Measurements from ENCODE around the gene INPP5A.
A peak's percentile ranks its signal among the peaks of the same experiment; 100 is the strongest.

INPP5A gene

DNA sequence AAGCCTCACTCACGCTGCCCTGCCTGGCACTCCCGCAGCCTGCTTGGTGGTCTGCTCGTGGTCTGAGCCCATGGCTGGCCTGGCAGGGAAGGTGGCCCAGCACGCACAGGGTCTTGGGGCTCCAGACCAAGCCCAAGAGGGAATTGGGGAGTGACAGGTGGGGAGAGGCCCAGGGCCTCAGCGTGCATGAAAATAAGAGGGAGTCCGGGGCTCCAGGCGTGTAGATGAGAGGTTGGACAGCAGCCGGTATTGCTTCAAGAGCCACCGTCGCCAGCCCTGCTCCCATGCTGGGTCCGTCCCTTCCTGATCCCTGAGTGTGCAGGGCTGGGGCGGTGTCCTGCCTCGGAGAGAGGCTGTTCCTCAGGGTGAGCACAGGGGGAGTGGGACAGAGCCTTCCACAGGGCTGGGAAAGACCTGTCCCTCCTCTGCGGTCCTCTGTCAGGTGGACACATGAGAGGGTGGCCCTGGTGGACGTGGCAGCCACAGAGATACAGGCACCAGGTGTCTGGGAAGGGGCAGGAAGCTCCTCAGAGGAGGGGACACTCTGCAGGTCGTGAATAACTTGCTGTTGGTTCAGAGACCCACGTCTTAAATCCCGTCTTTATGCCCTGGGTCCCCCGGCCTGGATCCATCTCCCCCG lies 113.1 kb downstream of the INPP5A start:
- DNase-seq, result no peak

DNA sequence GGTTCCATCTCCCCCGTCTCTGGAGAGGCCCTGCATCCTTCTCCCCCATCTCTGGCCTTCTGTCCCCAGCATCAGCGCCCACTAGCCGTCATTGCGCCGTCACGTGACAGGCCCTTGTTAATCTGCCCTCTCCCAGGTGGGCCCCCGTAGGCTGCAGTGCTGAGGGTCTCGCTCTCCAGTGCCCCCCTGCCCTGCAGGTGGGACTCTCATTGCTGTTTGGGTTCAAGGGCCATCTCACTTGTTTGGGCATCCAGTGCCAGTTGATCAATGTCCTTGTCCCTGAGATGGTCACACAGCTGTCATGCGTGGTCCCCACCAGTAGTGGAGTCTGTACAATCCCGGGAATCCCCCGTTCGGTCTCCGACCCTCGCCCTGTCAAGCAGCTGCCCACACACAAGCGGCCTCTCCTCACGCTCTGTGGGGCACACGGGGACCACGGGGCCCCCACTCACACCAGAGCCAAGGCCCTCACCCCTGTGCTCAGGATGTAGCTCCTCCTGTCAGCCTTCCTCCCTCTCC lies 114.0 kb downstream of the INPP5A start:
- no peak for DNase-seq

DNA sequence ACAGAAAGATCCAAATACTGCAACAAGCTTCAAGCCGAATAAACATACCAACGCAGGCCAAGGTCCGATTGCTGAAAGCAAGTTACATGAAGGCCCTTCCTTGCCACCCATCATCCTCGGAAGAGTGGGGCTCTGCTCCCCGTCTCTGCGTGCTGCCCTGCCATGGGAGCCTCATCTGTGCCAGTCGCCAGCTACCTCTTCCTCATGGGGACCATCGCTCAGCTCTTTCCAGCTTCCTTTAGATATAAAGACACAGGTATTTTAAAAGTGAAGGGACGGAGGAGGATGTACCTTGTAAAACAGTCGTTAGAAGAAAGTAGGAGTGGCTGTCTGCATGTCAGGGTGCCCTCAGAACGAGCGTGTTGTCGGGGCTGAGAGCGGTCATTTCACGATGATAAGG lies 114.9 kb downstream of the INPP5A start:
- no peak for DNase-seq

GRCh38 chr10:132652936-132653590 lies 115.5 kb downstream of the INPP5A start:
- no peak for DNase-seq

GRCh38 chr10:132653721-132654120 lies 116.1 kb downstream of the INPP5A start:
- no peak for DNase-seq

GRCh38 chr10:132654121-132654571 lies 116.6 kb downstream of the INPP5A start:
- no peak for DNase-seq

- DNase-seq, result peak; percentile 50
Measured at GRCh38 chr10:132654708-132655661, 117.4 kb downstream of the INPP5A start.

DNA sequence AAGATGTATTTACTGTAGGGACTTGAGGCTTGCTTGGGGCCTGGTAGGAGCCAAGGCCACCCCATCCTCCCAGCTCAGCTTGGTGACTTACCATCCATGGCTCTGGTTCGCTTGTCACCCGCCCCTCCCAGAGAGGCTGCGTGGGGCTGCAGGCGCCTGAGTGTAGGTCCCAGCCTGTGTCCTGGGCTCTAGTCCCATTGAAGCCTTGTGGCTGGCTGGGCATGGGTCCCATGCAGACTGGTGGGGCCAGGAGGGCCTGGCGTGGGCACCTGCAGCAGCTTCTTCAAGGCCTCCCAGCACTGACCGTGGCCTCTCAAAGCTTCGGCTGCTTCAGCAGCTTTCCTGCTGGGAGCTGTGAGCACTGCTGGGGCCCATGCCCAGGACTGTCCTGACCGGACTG lies 118.1 kb downstream of the INPP5A start:
- DNase-seq, result no peak

GRCh38 chr10:132656283-132657126 lies 118.9 kb downstream of the INPP5A start:
- DNase-seq, result no peak

DNA sequence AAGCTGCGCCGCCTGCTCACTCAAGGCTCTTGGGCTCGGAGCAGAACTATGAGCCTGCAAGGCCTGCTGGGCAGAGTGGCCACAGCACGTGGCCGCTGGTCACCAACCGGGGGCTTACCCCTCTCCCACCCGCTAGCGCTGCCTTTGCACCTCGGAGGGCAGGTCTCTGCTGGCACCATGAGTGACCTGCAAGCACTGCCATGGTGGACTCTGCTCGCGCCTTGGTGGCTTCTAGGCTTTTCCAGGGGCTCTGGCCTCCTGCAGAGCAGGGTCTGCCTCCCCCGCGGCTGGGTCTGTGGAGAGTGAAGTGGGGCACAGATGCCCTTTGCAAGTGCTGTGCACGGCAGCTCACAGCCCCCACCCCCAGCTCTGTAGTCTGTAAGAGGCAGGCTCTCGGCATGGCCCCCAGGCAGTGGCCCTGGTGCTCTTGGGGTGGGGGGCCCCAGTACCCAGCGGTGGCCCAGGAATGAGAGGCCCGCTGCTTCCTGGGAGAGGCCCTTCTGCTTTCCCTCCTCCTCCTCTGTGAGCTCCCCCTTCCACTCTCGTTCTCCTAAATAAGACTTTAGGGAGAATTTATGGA lies 119.6 kb downstream of the INPP5A start:
- no peak for DNase-seq

DNA sequence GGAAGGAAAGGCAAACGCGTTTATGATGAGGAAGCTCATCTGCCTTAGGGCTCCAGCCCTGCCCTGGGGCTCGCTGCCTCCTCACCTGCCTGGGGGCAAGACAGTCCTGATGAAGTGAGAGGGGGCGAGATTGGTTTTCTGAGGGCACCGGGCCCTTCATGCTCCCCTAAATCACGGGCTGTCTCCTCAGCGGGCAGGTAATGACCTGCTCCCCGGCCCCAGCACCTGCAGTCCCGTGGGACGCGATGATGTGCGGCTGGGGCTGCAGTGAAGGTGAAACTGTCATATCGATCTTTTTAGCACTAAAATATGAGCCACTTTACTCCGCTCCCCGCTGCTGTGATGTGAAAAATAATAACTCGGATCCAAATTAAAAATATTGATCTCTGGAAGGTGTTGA lies 120.2 kb downstream of the INPP5A start:
- no peak for DNase-seq

DNA sequence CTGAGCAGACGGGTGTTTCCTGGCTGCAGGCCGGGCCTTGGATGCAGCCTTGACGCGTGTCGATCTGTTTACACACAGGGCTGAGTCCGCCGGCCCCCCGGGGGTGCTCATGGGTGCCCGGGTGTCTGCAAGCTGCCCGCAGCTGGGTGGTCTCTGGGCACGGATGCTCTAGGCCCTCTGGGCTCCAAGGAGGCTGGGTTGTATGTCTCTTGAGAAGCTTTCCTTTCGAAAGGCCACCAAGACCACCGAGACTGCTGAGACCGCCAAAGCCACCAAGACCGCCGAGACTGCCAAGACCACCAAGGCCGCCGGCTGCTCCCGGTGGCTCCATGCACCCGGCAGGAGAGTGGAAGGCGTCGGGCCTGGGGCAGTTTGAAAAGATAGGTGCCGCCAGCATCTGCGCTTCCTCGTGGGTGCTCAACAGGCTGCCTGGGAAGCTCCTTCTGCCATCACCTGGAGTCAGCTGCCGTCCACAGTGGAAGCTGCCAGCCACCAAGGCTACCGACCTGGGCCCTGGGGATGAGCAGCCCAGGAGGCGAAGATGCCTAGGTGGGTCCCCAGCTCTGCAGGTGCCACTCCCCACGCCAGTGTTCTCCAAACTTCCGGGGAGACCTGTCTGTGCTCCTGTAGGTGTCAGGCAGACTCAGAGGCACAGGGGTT lies 121.1 kb downstream of the INPP5A start:
- DNase-seq, result no peak

DNA sequence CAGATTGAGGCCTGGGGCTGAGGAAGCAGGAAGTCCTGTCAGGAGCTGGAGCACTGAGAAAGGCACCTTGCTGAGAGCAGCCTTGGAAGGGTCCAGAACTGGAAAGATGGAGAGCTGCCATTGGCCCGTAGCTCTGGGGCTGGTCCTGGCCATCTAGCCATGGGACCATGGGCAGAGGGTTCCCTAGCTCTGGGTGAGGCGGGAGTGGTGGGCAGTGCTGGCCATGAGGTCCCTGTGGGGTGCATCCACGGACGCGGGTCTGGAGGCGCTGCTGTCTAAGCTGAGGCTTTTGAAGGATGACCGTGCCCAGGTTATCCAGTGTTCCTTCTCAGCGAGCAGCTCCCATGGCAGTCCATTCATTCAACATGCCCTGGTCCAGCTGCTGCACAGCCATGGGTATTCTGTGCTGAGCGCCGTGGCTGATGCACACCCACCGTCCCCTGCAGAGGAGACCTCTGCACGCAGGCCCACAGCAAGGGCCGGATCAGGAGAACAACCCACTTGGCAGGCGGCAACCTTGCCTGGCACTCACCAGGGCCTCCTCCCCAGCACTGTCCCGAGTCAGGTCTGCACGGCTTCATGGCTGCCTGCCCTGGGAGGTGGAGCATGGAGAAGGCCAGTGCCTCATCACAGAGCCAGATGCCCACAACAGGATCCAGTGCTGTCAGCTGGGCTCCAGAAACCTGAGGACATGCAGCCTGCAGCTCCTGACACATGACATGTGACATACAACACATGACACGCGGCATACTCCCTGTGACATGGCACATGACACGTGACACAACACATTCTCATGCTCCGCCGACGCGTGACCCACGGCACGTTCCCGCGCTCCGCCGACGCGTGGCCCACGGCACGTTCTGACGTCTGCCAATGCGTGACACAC lies 121.9 kb downstream of the INPP5A start:
- no peak for DNase-seq

DNA sequence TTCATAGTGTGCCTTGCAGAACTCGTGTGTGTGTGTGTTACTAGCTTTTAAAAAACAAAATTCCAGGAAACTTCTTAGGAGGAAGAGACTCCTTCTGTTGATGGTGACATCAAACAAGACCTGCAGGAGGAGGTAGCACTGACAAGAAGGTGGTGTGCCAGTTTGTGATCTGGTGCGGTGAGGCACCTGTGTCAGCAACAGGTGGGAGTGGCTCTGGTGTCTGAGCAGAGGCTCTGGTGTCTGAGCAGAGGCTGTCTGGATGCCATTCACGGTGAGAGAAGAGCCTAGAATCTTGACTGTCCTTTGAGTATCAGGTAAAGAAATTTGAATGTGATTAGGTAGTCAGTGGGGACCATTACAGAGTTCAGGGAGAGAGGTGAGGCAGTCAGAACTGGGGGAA lies 122.8 kb downstream of the INPP5A start:
- no peak for DNase-seq

DNA sequence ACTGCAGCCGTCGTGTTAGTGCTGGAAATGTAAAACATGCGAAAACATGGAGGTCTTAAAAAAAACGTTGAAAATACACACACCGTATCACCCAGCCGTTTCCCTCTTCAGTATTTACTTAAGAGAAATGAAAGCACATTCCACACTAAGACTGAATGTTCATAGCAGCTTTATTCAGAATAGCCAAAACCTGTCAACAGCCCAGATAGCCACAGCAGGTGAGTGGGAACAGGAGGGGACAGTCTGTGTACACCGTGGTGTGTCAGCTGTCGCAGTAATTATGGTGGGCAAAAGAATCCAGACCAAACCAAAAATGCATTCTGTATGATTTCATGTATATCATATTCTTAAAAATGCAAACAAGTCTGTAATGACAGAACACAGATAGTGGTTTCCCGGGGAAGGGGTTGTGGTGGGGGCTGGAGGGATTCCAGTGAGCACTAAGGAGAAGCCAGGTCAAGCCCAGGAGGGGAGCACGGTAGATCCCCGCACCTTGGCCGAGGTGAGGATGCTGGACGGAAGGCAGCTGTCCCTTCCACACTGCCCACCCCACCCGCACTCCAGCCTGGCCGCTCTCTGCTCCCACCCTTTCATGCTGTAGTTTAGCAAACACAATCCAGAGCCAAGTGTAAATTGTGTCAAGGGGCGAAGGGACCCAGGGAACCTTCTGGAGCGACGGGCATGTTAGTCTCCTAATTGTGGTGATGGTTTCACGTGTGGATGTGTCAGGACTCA lies 124.8 kb downstream of the INPP5A start:
- no peak for DNase-seq

DNA sequence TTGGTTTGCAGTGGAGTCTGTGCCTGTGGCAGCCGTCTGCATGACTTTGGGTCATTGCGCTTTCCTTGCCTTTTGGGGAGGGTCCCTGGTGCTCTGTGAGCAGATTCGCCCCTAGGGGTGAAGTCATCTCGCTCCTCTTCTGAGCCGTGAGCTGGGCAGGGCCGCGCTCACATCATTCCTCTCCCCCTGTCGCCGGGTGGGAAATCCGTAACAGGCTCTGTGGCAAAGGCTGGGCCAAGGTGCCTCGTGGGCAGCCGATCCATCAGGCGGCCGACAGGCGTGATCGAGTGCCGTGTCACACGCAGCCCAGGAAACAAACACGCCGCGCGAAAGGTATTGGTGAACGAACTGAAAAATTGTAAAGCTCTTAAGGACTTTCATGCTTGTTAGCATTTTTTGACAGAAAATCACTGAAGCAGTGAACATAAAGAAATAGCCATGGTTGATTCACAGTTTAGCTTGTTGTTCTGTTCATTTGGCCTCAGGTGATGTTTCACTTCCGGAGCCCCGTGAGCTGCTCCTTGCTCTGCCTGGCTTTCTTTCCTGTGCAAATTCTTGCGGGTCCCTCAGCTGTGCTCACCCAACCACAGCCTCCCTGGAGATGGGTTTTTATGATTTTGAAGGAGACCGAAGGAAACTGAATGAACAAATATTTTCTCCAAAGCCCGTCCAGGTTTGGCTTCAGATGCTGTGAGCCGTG lies 126.2 kb downstream of the INPP5A start:
- DNase-seq, result no peak

DNA sequence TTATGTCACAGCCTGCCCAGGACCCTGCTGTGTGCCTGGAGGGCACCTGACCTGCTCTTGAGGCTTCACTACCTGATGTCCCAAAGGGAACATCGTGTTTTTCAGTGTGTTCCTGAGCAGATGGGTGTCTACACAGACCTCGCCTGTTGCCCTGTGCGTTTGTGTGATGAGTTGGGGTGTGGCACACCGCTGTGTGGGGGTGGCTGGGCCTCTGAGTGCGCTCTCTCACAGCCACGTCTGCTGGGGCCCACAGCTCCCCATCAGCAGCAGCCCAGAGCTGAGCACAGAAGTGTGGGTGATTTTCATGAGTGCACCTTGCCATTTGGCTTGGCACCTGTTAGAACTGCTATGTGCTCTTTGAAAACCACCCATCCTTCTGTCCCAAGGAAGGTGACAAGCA lies 126.8 kb downstream of the INPP5A start:
- no peak for DNase-seq

GRCh38 chr10:132664883-132665282 lies 127.3 kb downstream of the INPP5A start:
- no peak for DNase-seq
